Loucy (cell line): Measurements from ENCODE around the gene ANKRD55.
"Not testable (repeated sequence)": the region's sequence is repeated elsewhere in the genome, so short reads cannot be mapped to it uniquely, and the experiment has no call there.

Experiments
- H2AFZ ChIP-seq: fragments of 200-600 bp; sonication (generic); 2 replicates; pipeline ENCODE4 v1.6.0; 2016; ENCODE audit warnings: antibody characterized with exemption, mild to moderate bottlenecking, low read length, moderate library complexity
- H3F3A ChIP-seq: fragments of 200-600 bp; 2 replicates; pipeline ENCODE4 v1.6.0; 2016; ENCODE audit warnings: antibody characterized with exemption, low read depth, mild to moderate bottlenecking
- H3K27me3 ChIP-seq: fragments of 200-600 bp; sonication (generic); 2 replicates; pipeline ENCODE4 v1.6.1; 2014; ENCODE audit warnings: low read length, mild to moderate bottlenecking; ENCODE audit not compliant: insufficient read depth, poor library complexity, severe bottlenecking
- H3K36me3 ChIP-seq: fragments of 200-600 bp; sonication (generic); 2 replicates; pipeline ENCODE4 v1.6.1; 2016; ENCODE audit warnings: low read length; ENCODE audit not compliant: insufficient read depth
- H3K4me1 ChIP-seq: fragments of 200-600 bp; sonication (generic); 2 replicates; pipeline ENCODE4 v1.5.1; 2014; ENCODE audit warnings: low read length, mild to moderate bottlenecking; ENCODE audit not compliant: insufficient read depth, poor library complexity, severe bottlenecking
- H3K4me2 ChIP-seq: fragments of 200-600 bp; sonication (generic); 2 replicates; pipeline ENCODE4 v1.6.0; 2014; ENCODE audit warnings: antibody characterized with exemption, low read length, low read depth, mild to moderate bottlenecking; ENCODE audit not compliant: poor library complexity, severe bottlenecking
- H3K4me3 ChIP-seq: fragments of 200-600 bp; sonication (generic); 2 replicates; pipeline ENCODE4 v1.5.1; 2014; ENCODE audit warnings: low read length, mild to moderate bottlenecking, mixed read lengths; ENCODE audit not compliant: poor library complexity, severe bottlenecking
- H3K79me2 ChIP-seq: fragments of 200-600 bp; sonication (generic); 2 replicates; pipeline ENCODE4 v1.6.1; 2014; ENCODE audit warnings: low read length; ENCODE audit not compliant: insufficient read depth
- H3K9ac ChIP-seq: fragments of 200-600 bp; sonication (generic); 2 replicates; pipeline ENCODE4 v1.6.0; 2014; ENCODE audit warnings: mild to moderate bottlenecking, low read depth, low read length, moderate library complexity; ENCODE audit not compliant: poor library complexity, severe bottlenecking
- H3K9me2 ChIP-seq: fragments of 200-600 bp; sonication (generic); replicated peaks from 2 replicates; pipeline ENCODE4 v1.6.1; 2016; ENCODE audit warnings: low read depth, low read length, mixed read lengths
- H3K9me3 ChIP-seq: fragments of 200-600 bp; sonication (generic); 2 replicates; pipeline ENCODE4 v1.6.1; 2014; ENCODE audit warnings: mild to moderate bottlenecking, antibody characterized with exemption, low read length, low read depth; ENCODE audit not compliant: insufficient read depth
- H4K20me1 ChIP-seq: fragments of 200-600 bp; sonication (generic); 2 replicates; pipeline ENCODE4 v1.6.0; 2014; ENCODE audit warnings: antibody characterized with exemption, low read length, mild to moderate bottlenecking; ENCODE audit not compliant: insufficient read depth, poor library complexity, severe bottlenecking
- EZH2phosphoT487 ChIP-seq: fragments of 200-600 bp; IDR thresholded peaks from 2 replicates; pipeline ENCODE4 v1.6.1; 2018; ENCODE audit warnings: antibody characterized with exemption, mild to moderate bottlenecking, moderate library complexity, borderline replicate concordance
- TF ChIP-seq, protein P1 (sequence below): fragments of 200-600 bp; sonication (generic); conservative IDR thresholded peaks from 2 replicates; pipeline ENCODE4 v1.5.1; 2014; ENCODE audit warnings: mild to moderate bottlenecking, antibody characterized with exemption, low read length

ANKRD55 gene

DNA sequence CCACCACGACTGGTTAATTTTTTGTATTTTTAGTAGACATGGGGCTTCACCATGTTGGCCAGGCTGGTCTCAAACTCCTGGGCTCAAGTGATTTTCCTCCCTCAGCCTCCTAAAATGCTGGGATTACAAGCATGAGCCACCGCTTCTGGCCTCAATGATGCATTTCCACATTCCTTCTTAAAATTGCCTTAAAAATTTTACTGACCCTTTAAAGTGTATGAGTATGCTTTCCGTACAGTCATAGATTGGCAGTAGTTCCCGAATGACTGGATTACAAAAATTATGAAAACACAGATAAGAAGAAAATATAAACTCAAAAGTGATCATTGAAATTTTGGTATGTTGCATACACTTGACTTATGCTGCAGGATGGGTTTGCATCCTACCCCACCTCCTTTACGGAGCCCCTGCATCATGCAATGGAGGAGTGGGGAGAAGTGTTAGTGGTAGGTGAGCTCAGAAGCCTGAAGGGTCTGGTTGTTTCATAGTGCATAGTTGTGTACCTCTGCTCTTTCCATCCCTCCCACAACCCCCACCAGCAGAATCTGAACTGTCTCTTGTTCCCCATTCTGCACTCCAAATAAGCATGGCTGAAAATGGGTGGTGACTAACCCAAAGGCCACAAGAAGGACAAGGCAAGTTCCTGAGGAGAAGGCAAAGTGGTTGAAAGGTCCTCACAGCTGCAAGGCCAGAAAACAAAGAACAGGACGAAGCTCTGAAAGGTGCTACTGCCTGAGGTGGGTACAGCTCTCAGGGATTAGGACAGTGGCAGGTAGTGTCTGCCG, 26.8 kb downstream of the ANKRD55 start:
- Histone ChIP-seq H3K9ac (no peak overlapping the region), H3K36me3 (no peaks in the 10 kb centered on the region), H3K4me1 (no peaks in the 10 kb centered on the region), H3K4me3 (no peak overlapping the region), H2AFZ (no peak overlapping the region), H3F3A (no peaks in the 10 kb centered on the region), H3K9me2 (no peaks in the 10 kb centered on the region), H4K20me1 (no peaks in the 10 kb centered on the region), H3K79me2 (no peaks in the 10 kb centered on the region), H3K27me3 (no peaks in the 10 kb centered on the region), H3K4me2 (no peak overlapping the region), H3K9me3 (no peaks in the 10 kb centered on the region)
- TF ChIP-seq, protein P1, sequence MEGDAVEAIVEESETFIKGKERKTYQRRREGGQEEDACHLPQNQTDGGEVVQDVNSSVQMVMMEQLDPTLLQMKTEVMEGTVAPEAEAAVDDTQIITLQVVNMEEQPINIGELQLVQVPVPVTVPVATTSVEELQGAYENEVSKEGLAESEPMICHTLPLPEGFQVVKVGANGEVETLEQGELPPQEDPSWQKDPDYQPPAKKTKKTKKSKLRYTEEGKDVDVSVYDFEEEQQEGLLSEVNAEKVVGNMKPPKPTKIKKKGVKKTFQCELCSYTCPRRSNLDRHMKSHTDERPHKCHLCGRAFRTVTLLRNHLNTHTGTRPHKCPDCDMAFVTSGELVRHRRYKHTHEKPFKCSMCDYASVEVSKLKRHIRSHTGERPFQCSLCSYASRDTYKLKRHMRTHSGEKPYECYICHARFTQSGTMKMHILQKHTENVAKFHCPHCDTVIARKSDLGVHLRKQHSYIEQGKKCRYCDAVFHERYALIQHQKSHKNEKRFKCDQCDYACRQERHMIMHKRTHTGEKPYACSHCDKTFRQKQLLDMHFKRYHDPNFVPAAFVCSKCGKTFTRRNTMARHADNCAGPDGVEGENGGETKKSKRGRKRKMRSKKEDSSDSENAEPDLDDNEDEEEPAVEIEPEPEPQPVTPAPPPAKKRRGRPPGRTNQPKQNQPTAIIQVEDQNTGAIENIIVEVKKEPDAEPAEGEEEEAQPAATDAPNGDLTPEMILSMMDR = no peak
- TF ChIP-seq EZH2phosphoT487 = no peak

DNA sequence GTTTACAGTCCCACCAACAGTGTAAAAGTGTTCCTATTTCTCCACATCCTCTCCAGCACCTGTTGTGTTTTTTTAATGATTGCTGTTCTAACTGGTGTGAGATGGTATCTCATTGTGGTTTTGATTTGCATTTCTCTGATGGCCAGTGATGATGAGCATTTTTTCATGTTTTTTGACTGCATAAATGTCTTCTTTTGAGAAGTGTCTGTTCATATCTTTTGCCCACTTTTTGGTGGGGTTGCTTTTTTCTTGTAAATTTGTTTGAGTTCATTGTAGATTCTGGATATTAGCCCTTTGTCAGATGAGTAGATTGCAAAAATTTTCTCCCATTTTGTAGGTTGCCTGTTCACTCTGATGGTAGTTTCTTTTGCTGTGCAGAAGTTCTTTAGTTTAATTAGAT, 29.2 kb downstream of the ANKRD55 start:
- H3K4me2 ChIP-seq, H3K27me3 ChIP-seq, H3K4me1 ChIP-seq, H3K9ac ChIP-seq, H4K20me1 ChIP-seq, H3F3A ChIP-seq, H2AFZ ChIP-seq, H3K36me3 ChIP-seq, H3K4me3 ChIP-seq, H3K9me2 ChIP-seq, H3K79me2 ChIP-seq, H3K9me3 ChIP-seq: not testable (repeated sequence)

DNA sequence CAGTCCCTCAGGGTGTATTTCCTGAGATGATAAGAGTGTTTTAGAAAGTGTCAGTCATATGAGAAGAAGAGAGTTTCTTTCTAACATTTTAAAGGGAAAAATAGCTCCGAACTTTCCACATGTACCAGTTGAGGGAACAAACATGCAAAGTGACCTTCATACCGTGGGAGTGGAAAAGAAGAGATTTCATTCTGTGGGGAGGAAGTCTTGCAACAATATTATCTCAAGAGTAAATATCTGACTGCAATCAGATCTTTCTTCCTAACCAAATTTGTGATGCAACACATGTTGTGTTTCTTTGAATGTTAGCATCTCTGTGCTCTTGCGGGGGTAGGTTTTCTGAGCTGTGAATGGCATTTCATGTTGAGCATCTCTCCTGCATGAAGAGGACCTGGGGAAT, 30.6 kb downstream of the ANKRD55 start:
- no peak overlapping the region for H3K4me2 ChIP-seq
- no peaks in the 10 kb centered on the region for H3F3A ChIP-seq
- no peaks in the 10 kb centered on the region for H3K36me3 ChIP-seq
- H3K27me3 ChIP-seq = no peaks in the 10 kb centered on the region
- H3K79me2 ChIP-seq = no peaks in the 10 kb centered on the region
- no peak overlapping the region for H2AFZ ChIP-seq
- H3K4me3 ChIP-seq = no peak overlapping the region
- H4K20me1 ChIP-seq = no peaks in the 10 kb centered on the region
- H3K9me3 ChIP-seq = no peaks in the 10 kb centered on the region
- H3K9me2 ChIP-seq = no peaks in the 10 kb centered on the region
- H3K9ac ChIP-seq = no peak overlapping the region
- no peaks in the 10 kb centered on the region for H3K4me1 ChIP-seq
- TF ChIP-seq, protein P1 = no peak
- no peak for TF ChIP-seq EZH2phosphoT487

DNA sequence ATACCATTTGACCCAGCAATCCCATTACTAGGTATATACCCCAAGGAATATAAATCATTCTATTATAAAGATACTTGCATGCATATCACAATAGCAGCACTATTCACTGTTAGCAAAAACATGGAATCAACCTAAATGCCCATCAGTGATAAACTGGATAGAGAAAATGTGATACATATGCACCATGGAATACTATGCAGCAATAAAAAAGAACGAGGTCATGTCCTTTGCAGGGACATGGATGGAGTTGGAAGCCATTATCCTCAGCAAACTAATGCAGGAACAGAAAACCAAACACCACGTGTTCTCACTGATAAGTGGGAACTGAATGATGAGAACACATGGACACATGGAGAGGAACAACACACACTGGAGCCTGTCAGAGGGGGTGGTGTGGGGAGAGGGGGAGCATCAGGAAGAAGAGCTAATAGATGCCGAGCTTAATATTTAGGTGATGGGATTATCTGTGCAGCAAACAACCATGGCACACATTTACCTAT, 31.3 kb downstream of the ANKRD55 start:
- H3K4me2 ChIP-seq, H4K20me1 ChIP-seq, H3K27me3 ChIP-seq, H3K9me3 ChIP-seq, H3K4me1 ChIP-seq, H3K79me2 ChIP-seq, H3K9me2 ChIP-seq, H3F3A ChIP-seq, H3K4me3 ChIP-seq, H3K36me3 ChIP-seq, H3K9ac ChIP-seq, H2AFZ ChIP-seq: not testable (repeated sequence)
